ENCODE measurements around the gene FAM187B.
A peak's percentile ranks its signal among the peaks of the same experiment; 100 is the strongest.
"Not testable (repeated sequence)": the region's sequence is repeated elsewhere in the genome, so short reads cannot be mapped to it uniquely, and the experiment has no call there.

Gene FAM187B

DNA sequence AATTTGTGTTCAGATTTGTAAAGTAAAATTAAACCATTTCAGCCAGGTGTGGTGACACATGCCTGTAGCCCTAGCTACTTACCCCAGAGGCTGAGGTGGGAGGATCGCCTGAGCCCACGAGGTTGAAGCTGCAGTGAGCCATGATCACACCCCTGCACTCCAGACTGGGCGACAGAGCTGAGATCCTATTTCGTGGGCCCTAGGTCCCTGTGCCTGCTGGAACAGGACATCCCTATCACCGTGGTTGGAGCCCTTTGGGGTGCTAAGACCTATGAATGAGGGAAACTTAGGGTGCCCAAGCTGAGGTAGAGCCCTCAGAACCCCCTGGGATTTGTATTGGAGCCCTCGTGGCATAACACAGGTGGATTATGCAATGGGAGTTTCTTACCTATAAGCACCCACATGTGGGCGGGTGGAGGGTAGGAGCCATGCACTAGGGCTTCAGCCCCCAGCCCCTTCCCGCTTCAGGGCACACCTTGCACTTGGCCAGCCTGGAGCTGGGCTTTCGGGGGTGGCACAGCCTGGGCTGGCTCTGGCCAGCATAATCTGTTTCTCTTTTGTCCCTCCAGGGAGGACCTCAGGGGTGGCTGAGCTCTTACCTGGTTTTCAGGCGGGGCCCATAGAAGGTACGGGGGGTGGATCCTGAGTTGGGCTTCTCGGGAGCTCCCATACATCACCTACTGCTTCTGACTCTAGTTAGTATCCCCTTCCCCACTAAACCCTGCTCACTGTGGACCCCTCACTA, 33.0 kb upstream of the FAM187B start:
- DNase-seq = peak; percentile 16 to 20

DNA sequence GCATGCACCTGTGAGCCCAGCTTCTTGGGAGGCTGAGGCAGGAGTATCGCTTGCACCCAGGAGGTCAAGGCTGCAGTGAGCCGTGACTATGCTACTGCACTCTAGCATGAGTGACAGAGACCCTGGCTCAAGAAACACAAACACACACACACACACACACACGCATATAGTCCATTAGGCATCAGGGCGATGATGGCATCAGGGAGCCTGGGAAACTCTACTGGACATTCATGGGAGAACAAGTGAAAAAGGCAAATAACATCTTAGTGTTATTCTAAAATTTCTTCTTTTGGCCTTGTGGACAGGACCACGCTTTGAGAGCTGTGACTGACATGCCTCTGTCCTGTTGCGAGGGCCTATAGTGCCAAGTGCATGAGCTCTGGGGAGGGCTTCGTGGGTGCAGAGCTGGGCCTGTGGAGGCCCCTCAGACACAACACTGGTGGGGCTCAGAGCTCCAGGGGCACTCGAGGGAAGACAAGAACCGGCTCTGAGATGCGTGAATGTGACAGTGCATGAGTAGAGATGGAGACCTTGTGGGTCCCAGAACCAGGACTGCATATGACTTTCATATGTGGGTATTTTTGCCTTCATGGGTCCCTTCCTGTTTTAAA, 32.3 kb upstream of the FAM187B start:
- DNase-seq = peak; percentile 12 to 15

DNA sequence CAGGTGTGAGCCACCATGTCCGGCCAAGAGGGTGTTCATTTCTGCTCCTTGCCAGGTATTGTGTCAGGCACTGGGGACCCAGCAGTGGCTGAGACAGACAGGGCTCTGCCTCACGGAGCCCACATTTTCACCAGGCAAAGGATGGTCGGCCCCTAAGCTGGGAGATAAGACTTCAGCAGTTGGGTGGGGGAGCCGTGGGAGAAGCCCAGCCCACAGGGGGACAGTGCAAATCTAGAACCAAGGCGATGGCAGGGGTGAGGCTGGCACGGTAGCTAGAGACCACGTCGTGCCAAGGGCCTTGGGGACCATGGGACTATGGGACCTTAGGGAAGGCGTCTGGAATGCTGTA, 28.5 kb upstream of the FAM187B start:
- DNase-seq = peak in 1 of 2 experiments; percentile 12

DNA sequence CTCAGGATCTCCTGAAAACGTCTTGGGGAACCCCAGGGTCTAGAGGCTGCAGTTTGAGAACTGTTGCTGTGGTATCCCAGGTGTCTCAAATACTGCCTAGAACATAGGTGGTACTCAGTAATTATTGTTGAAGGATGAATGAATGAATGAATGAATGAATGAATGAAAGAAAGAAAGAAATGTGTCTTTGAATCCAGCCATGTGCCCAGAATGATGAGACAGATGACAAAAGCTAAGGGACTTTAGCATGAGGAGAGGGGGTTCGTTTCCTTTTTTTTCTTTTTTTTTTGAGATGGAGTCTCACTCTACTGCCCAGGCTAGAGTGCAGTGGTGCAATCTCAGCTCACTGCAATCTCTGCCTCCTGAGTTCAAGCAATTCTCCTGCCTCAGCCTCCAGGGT, 28.0 kb upstream of the FAM187B start:
- no peak for DNase-seq

DNA sequence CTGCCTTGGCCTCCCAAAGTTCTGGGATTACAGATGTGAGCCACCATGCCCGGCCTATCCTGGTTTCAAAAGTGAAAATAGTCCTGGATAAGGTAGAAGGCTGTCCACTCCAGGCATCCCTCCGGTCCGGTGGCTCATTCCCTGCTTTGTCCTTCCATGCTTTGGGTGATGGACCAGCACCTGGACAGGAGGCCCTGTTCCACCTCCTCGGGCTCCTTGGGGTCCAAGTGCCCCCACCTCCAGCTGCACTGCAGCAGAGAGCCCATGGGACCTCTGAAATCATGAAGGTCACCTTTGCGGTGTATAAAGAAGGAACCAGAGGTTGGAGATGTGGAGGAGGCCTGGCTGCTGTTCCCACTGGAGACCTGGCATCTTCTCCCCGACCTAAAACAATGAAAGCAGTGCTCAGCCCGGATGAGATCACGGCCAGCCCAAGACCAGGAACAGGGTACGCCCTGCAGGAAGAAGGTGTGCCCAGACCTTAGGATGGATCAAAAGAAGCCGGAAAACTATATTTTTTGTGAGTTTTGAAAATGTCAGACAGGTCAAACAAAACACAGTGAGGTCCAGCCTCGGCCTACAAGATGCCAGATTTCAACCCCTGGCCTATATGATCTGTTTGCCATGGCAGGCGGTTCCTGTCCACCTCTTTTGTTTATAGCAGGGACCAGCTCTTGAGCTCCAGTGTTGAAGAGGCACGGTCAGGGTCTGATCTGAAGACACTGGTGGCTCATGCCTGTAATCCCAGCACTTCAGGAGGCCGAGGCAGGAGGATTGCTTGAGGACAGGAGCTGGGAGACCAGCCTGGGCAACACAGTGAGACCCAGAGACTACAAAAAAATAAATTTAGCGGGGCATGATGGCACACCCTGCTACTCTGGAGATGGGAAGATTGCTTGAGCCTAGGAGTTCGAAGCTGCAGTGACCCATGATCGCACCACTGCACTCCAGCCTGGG, 26.1 kb upstream of the FAM187B start:
- DNase-seq = peak in 1 of 2 experiments; percentile 13

DNA sequence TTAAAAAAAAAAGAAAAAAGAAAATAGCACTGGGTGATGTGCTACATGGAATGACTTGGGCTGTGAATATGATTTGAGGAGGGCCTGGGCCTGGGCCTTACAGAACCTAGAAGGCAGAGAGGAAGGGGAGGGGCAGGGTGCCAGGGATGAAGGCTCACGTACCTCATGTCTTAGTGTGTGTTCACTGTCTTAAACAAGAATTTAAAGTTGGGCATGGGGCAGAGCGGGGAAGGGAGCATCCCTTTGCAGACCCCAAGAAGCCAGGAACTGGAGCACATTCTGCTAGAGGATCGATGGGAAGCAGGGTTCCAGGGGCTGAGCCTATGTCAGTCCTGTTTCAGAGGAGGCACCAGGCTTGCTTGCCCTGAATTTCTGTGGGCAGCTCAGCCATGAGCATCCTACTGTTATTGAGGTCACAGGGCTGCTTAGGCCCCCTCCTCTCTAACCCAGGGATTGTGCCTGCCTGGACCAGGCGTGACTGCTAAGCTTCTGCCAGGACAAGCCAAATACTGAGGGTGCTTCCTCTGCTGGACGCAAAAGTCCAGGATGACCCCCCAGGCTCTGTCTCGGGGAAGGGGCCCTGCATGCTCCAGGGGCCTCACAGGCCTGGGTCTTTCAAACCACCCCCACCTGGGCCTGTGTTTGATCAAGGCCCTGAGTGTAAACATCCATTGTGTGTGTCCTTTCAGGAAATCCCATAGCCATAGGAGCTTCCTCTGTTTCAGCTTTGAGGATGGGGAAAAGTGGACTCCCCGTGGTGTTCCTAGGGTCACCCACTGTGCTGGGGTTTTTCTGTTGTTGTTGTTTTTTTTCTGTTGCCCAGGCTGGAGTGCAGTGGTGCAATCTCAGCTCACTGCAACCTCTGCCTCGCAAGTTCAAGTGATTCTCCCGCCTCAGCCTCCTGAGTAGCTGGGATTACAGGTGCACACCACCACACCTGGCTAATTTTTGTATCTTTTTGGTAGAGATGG, 25.1 kb upstream of the FAM187B start:
- DNase-seq = peak; percentile 11 to 13

DNA sequence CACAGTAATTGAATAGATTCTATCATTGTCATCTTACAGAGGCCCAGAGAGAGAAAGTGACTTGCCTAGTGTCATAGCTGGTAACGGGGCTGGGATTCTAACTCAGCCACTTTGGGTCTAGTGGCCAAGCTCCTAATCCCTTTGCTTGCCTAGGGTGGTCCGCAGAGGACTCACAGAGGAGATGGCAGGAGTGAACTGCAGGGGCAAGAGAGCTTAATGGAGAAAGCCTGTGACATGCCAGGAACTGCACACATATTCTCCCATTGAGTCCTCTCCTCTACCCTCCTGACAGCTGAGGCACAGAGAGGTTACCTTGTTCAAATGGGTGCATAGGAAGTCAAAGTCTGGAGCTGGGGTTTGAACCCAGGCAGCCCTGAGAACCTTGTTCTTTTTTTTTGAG, 22.9 kb upstream of the FAM187B start:
- DNase-seq = peak; percentile 13 to 19

DNA sequence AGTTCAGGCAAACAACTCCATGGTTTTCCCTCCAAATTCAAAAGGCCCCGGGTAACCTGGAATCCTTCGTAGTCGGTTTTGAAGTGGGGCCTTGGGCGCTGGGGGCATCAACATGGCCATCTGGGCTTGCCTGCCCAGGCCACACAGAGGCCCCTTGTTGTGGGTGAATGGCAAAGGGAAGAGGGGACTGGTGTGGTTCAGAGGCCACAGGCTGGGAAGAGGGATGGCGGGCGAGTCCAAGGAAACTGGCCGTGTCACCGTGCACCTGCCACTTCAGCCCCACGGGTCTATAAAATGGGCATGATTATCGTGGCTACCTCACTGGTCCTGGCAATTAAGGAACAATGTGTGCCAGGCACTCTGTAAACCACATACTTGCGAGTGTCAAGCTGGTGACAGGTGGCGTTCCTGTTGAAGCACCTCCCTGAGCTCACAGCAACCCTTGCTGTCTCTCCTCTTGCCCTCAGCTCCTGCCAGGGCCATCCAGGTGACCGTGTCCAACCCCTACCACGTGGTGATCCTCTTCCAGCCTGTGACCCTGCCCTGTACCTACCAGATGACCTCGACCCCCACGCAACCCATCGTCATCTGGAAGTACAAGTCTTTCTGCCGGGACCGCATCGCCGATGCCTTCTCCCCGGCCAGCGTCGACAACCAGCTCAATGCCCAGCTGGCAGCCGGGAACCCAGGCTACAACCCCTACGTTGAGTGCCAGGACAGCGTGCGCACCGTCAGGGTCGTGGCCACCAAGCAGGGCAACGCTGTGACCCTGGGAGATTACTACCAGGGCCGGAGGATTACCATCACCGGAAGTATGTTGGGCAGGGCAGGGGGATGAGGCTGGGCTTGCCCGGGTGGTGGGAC, 21.5 kb upstream of the FAM187B start:
- DNase-seq = peak; percentile 15 to 17

DNA sequence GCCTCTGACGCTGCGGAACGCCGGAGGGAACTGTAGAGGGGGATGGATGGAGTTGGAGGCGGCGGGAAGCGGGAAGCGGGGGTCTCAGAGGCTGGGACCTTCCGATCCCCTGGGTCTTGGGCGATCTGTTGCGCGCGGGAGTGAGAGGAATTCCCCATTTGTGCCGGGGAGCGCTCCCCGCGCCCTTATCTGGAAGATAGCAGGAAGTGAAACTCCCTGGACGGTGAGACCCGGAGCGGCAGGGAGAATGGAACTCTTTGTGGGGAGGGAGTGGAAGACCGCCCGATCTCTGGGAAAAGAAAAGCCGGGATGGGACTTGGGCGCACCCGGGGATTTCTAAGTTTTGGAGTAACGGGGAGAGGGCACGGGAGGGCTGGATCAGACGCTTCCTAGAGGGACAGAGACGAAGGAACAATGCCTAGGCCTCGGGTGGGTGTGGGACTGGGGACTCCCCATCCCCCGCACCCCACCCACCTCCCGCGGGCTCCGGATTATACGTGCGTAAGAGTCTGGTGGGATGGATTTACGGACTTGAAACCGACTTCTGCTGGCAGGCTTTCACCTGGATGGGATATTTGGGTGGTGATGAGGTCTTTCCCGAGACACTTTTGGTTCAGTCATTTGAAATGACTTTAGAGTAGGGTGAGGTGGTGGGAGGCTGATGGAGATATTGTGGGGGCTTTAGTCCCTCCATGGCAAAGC, 20.8 kb upstream of the FAM187B start:
- no peak for DNase-seq

DNA sequence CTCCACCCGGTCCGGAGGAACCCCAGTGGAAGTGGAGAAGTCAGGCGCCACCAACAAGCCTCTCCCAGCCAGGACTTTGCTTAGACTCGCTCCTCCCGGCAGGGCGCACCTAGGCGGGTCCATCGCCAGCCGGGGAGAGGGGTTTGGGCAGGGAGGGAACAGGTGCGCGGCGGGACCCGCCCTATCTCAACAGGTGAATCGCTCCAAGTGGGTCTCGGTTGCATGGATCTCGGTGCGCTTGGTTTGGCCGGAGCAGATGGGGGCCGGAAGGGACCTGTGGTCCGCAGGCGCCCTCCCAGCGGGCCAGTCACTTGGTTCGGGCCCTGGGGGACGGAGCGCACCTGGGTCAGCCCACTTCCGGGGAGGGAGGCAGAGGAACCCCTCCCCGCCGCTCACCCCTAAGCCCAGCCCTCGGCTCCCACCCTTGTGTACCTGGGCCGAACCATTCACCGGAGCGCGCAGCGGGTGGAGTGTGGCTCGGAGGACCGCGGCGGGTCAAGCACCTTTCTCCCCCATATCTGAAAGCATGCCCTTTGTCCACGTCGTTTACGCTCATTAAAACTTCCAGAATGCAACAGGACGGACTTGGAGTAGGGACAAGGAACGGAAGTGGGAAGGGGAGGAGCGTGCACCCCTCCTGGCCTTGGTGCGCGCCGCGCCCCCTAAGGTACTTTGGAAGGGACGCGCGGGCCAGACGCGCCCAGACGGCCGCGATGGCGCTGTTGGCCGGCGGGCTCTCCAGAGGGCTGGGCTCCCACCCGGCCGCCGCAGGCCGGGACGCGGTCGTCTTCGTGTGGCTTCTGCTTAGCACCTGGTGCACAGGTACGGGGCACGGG, 20.0 kb upstream of the FAM187B start, which contains the start of gene LSR:
LSR (plus strand) TSS at position 693 of the 836 bp plus-strand sequence; CDS start at position 714, 21 bp downstream.
- peak; percentile 75 to 80 for DNase-seq

DNA sequence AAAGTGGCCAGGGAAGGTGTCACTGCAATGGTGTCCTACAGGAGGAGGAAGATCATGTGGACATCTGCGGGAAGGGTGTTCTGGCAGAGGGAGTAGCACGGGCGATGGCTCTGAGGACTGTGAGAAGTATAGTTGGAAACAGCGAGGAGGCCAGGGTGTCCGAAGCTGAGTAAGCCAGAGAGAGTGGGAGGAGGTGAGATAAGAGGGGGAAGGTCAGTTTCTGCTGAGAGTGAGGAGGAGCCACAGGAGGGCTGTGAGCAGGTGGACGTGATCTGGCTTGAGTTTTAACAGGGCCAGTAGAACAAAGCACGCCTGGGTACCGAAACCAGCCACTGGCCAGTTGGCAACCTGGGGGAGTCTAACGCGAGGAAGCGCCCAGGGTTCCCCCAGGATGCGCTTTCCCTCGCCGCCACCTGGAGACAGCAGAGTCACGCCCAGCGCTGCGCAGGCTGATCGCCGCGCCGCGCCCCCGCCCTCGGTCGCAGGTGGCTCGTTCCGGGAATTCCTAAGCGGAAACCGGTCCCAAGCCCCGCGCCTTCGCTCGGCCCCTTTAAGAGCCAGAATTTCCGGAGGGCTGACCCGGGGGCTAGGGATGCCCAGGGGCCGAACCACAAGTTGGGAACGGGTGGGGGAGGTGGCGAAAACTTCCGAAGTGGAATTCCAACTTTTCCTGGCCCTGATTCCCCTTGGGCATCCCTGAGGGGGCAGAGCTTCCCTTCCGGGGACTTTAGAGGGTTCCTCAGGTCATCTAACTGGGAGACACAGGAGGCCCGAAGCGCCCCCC, 19.2 kb upstream of the FAM187B start:
- peak; percentile 58 to 69 for DNase-seq

DNA sequence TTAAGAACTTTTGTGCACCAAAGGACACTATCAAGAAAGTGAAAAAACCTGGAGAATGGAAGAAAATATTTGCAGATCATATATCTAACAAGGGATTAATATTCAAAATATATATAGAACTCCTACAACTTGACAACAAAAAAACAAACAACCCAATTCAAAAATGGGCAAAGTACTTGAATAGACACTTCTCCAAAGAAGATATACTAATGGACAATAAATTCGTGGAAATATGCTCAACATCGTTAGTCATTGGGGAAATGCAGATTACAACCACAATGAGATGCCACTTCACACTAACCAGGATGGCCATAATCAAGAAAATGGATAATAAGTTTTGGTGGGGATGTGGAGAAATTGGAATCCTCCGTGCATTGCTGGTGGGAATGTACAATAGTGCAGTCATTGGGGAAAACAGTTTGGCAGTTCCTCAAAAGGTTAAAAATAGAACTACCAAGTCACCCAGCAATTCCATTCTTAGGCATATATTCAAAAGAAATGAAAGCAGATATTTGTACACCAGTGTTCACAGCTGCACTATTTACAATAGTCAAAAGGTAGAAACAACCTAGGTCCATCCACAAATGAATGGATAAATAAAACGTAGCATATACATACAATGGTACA, 18.0 kb upstream of the FAM187B start:
- DNase-seq = no peak

DNA sequence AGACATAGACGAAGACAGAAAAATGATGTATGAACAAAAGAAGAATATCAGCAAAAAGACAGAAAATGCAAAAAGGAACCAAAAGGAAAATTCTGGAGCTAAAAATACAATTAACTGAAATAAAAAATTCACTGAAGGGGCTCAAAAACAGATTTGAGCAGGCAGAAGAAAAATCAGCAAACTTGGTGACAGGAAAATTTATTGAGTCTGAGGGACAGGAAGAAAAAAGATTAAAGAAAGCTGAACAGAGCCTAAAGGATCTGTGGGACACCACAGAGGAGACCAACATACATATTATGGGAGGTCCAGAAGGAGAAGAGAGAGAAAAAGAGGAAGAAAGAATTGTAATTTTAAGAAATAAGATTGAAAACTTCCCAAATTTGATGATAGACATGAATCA, 12.9 kb upstream of the FAM187B start:
- DNase-seq = no peak

DNA sequence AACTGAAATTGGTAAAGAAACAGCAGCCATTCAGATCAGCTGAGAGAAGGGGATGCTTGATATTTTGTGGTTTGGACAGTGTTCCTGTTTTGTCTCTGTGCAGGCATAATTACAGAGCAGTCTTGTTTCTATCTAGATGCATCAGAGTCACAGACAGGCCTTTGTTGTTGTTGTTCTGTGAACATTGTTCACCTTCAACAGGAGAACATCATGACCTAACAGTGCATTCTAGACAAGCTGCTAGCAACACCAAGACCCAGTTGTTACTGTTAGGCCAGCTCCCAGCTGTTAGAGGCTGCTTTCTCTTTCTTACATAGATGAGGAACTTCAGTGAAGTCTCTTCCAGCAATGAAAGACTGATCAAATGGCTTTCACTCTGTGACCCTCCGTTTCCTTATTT, 11.8 kb upstream of the FAM187B start:
- peak in 1 of 2 experiments; percentile 14 for DNase-seq

DNA sequence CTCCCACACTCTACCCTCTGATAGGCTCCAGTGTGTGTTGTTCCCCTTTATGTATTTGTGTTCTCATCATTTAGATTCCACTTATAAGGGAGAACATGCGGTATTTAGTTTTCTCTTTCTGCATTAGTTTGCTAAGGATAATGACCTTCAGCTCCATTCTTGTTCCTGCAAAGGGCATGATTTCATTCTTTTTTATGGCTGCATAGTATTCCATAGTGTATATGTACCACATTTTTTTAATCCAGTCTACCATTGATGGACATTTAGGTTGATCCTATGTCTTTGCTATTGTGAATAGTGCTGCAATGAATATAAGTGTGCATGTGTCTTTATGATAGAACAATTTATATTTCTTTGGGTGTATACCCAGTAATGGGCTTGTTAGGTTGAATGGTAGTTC, 11.1 kb upstream of the FAM187B start:
- DNase-seq = not testable (repeated sequence)

DNA sequence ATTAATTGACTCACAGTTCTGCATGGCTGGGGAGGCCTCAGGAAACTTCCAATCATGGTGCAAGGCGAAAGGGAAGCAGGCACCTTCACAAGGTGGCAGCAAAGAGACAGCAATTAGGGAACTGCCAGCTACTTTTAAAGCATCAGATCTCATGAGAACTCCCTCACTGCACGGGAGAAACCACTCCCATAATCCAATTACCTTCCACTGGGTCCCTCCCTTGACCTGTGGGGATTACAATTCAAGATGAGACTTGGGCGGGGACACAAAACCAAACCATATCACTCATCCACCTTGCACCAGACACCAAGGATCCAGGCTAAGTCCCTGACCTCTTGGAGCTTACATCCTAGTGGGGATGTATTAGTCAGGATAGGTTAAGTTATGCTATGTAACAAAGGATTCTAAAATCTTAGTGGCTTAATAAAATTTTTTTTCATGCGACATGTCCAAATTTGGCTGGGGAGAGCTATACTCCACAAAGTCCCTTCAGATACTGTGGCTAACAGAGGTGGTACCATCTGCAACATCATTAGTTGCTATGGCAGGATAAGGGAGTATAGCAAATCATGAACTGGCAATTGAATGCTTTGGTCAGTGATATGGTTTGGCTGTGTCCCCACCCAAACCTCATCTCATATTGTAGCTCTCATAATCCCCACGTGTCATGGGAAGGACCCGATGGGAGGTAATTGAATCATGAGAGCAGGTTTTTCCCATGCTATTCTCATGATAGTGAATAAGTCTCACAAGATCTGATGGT, 8.3 kb upstream of the FAM187B start:
- peak; percentile 22 to 34 for DNase-seq

DNA sequence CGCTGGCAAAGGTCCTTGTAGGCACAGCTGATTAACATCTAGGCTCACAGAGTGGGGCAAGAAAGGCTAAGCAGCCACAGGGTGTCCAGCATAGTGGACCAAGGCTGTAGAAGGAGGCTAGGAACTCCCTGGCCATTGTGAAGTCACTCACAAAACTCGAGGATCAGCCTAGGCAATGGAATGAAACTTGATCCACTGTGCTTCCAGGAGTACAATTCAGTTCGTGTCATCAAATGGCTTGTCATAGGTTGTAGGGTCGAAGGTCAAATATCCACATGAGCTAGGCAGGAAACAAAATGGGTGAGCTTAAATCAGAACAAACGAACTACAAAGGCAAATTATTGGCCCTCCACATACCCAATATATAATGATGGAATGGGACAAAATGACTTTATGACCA, 4.4 kb upstream of the FAM187B start:
- DNase-seq = peak in 1 of 2 experiments; percentile 7

Data from activated T-cell treated with anti-CD3 and anti-CD28 coated beads, Interleukin-2, amount 50 U/mL, for 48 hours (primary cell).